ENCODE results near the gene SPATA13. TPM values are rescaled to one million over a fixed set of nuclear protein-coding genes. Genes with fewer than 3 reads are reported as not detected.

SPATA13 gene
- total RNA-seq, 1 donor from 2014 or later, result 8.4 TPM

DNA sequence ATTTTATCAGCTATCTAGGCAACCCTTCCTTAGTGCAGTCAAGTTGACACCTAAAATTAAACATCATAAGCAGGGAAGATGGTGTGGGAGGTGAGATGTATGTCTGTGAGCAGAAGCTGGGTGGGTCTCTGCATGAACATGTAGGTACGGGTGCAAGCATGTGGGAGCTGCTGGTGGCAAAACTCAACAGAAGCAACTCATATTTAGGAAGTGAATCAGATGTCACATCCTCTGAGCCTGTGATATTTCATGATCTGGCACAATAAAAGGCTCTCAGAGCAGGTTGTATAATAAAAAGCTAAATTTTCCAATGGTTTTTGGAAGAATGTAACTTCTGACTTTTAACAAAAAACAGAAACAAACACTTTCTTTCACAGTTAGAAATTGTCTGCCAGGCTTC lies 193.2 kb downstream of the SPATA13 start:
- Histone ChIP-seq H3K4me1 (no peaks in the 10 kb centered on the region), H3K9me3 (replicated peaks) (no peaks in the 10 kb centered on the region), H3K4me3 (no peak overlapping the region), H3K27me3 (ENCODE audit: low read depth) (no peaks in the 10 kb centered on the region), H3K27ac (replicated peaks) (no peak overlapping the region), H3K36me3 (no peaks in the 10 kb centered on the region)
- TF ChIP-seq, protein P1, sequence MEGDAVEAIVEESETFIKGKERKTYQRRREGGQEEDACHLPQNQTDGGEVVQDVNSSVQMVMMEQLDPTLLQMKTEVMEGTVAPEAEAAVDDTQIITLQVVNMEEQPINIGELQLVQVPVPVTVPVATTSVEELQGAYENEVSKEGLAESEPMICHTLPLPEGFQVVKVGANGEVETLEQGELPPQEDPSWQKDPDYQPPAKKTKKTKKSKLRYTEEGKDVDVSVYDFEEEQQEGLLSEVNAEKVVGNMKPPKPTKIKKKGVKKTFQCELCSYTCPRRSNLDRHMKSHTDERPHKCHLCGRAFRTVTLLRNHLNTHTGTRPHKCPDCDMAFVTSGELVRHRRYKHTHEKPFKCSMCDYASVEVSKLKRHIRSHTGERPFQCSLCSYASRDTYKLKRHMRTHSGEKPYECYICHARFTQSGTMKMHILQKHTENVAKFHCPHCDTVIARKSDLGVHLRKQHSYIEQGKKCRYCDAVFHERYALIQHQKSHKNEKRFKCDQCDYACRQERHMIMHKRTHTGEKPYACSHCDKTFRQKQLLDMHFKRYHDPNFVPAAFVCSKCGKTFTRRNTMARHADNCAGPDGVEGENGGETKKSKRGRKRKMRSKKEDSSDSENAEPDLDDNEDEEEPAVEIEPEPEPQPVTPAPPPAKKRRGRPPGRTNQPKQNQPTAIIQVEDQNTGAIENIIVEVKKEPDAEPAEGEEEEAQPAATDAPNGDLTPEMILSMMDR (IDR thresholded peaks at IDR 0.05; ENCODE audit: borderline replicate concordance), result no peak
- intact Hi-C loops (cut with micrococcal nuclease), result no loop called here
- DNase-seq, result no peak

DNA sequence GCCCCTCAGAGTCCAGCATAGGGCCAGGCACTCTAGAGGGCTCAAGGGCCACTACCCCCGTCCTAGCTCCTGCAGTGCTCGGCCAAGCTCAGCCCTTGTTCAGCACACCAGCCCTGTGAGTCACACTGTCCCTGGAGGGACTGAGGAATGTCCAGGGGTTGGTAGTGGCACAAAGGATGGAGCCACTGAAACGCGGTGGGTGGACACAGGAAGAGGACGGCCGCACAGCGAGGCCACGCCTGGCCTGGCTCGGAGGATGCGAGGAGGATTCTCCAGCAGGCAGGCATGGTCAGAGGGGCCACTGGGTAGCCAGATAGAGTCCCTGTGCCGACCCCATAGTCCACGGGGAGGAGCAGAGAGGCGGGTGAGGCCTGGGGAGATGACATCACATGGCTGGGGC lies 194.6 kb downstream of the SPATA13 start:
- Histone ChIP-seq H3K36me3 (no peaks in the 10 kb centered on the region), H3K4me1 (no peaks in the 10 kb centered on the region), H3K9me3 (replicated peaks) (no peaks in the 10 kb centered on the region), H3K4me3 (no peak overlapping the region), H3K27ac (replicated peaks) (no peak overlapping the region), H3K27me3 (ENCODE audit: low read depth) (peaks cover 1% of the 10 kb centered on the region)
- TF ChIP-seq, protein P1 (IDR thresholded peaks at IDR 0.05; ENCODE audit: borderline replicate concordance), result no peak
- intact Hi-C loops (cut with micrococcal nuclease), result no loop called here
- no peak for DNase-seq

DNA sequence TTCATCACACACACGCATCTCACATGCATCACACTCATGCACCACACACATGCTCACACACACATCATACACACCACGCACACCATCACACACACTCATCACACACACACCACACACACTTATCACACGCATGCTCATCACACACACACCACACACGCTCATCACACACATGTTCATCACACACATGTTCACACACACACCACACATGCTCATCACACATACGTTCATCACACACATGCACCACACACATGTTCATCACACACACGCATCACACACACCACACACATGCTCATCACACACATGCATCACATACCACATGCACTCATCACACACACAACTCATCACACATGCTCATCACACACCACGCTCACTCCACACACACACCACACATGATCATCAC lies 195.8 kb downstream of the SPATA13 start:
- Histone ChIP-seq H3K4me1 (no peaks in the 10 kb centered on the region), H3K36me3 (no peaks in the 10 kb centered on the region), H3K27me3 (ENCODE audit: low read depth) (peaks cover 7% of the 10 kb centered on the region), H3K9me3 (replicated peaks) (no peaks in the 10 kb centered on the region), H3K4me3 (no peak overlapping the region), H3K27ac (replicated peaks) (no peak overlapping the region)
- no peak for DNase-seq
- intact Hi-C loops (cut with micrococcal nuclease), result no loop called here
- TF ChIP-seq, protein P1 (IDR thresholded peaks at IDR 0.05; ENCODE audit: borderline replicate concordance), result no peak

Small RNAs within 50 kb of the gene (microRNA-seq; reads per million reads assigned to microRNA genes)
- gene MIR2276, result not detected

Other genes with a start within 250 kb of the SPATA13 start
- 3.0 TPM for gene C1QTNF9, start 148.9 kb downstream of the SPATA13 start, total RNA-seq

Data from left ventricle myocardium inferior (tissue), 1 donor.